GM19099 (cell line): Measurements from ENCODE around the gene PRKAG2.

ENCODE experiments used
- POLR2A ChIP-seq: IDR thresholded peaks from 3 replicates; pipeline ENCODE4 v1.6.1; 2011; ENCODE audit warnings: low read depth; ENCODE audit not compliant: insufficient read length; ENCODE audit errors: extremely low read depth

The PRKAG2 gene

GRCh38 chr7:151830121-151830830, 46.6 kb downstream of the PRKAG2 start:
- no peak for TF ChIP-seq POLR2A

- TF ChIP-seq POLR2A, result no peak
These were observed 47.2 kb downstream of the PRKAG2 start for GRCh38 chr7:151829707-151830106.

- TF ChIP-seq POLR2A, result no peak
These were observed 49.3 kb downstream of the PRKAG2 start for GRCh38 chr7:151827620-151828019.

GRCh38 chr7:151825721-151826120, 51.2 kb downstream of the PRKAG2 start:
- no peak for TF ChIP-seq POLR2A

- no peak for TF ChIP-seq POLR2A
These were observed 52.5 kb downstream of the PRKAG2 start for GRCh38 chr7:151824373-151824933.

GRCh38 chr7:151823566-151824372, 53.1 kb downstream of the PRKAG2 start:
- no peak for TF ChIP-seq POLR2A

- no peak for TF ChIP-seq POLR2A
These were observed 54.3 kb downstream of the PRKAG2 start for GRCh38 chr7:151822541-151823181.

- TF ChIP-seq POLR2A, result no peak
These were observed 54.9 kb downstream of the PRKAG2 start for GRCh38 chr7:151821806-151822540.

GRCh38 chr7:151821226-151821625, 55.7 kb downstream of the PRKAG2 start:
- TF ChIP-seq POLR2A, result no peak

GRCh38 chr7:151820491-151821105, 56.3 kb downstream of the PRKAG2 start:
- no peak for TF ChIP-seq POLR2A

GRCh38 chr7:151819866-151820265, 57.0 kb downstream of the PRKAG2 start:
- no peak for TF ChIP-seq POLR2A

GRCh38 chr7:151818674-151819519, 58.0 kb downstream of the PRKAG2 start:
- TF ChIP-seq POLR2A, result no peak

GRCh38 chr7:151817981-151818673, 58.8 kb downstream of the PRKAG2 start:
- no peak for TF ChIP-seq POLR2A
